Ovary (tissue), 3 donors: ENCODE data around the gene GPSM3.

Experiments
- CTCF ChIP-seq, 3 donors: fragments of 450-650 bp in 2 of 3; fragments of 200-600 bp in 1 of 3; IDR thresholded peaks; one replicate each; pipeline versions ENCODE4 v1.5.1 to v1.8.0; 2016 to 2022; ENCODE audit warnings: antibody characterized with exemption in 3 of 3, mild to moderate bottlenecking in 1 of 3
- EP300 ChIP-seq: sonication (generic); formaldehyde crosslinking; IDR thresholded peaks from one replicate; pipeline ENCODE4 v1.6.1; 2017; ENCODE audit warnings: antibody characterized with exemption
- POLR2A ChIP-seq: fragments of 450-650 bp; IDR thresholded peaks from one replicate; pipeline ENCODE4 v1.6.1; 2017; ENCODE audit warnings: antibody characterized with exemption, mild to moderate bottlenecking, moderate library complexity
- donor health status: DM: no; HTN: no; CAD: no.

GRCh38 chr6:32158052-32158451 lies 34.4 kb downstream of the GPSM3 start:
- TF ChIP-seq CTCF (IDR thresholded peaks at IDR 0.05) (no peak), POLR2A (no peak), EP300 (no peak)
